HepG2 (cell line): ENCODE results near the gene DOCK4. TPM values are rescaled to one million over a fixed set of nuclear protein-coding genes. Genes with fewer than 3 reads are reported as not detected.
A peak's percentile ranks its signal among the peaks of the same experiment; 100 is the strongest.

Experiments
- ATF7-NPFF ChIP-seq: sonication (generic); formaldehyde crosslinking; IDR thresholded peaks from 2 replicates; pipeline ENCODE4 v1.8.1; 2023; ENCODE audit warnings: mild to moderate bottlenecking, low read depth, missing genetic modification reagents, moderate library complexity
- ATRX ChIP-seq: sonication (generic); formaldehyde crosslinking; IDR thresholded peaks from 2 replicates; pipeline ENCODE4 v1.4.0; 2020; ENCODE audit warnings: missing genetic modification reagents, borderline replicate concordance
- BRCA1 ChIP-seq: sonication (generic); formaldehyde crosslinking; IDR thresholded peaks from 2 replicates; pipeline ENCODE4 v1.4.0; 2020; ENCODE audit warnings: missing genetic modification reagents
- ELF3 ChIP-seq: IDR thresholded peaks from 2 replicates; pipeline ENCODE4 v1.6.1; 2016; ENCODE audit warnings: missing genetic modification reagents, missing compliant biosample characterization
- ETV5 ChIP-seq: IDR thresholded peaks from 2 replicates; pipeline ENCODE4 v1.6.1; 2018; ENCODE audit warnings: missing biosample characterization, missing genetic modification reagents, inconsistent platforms, borderline replicate concordance
- HNRNPK ChIP-seq: fragments of 200-400 bp; formaldehyde crosslinking; IDR thresholded peaks from 2 replicates; pipeline ENCODE4 v1.6.1; 2018; ENCODE audit warnings: low read length, low read depth, moderate library complexity, mild to moderate bottlenecking; ENCODE audit not compliant: poor library complexity, severe bottlenecking
- HNRNPUL1 ChIP-seq: fragments of 200-400 bp; formaldehyde crosslinking; IDR thresholded peaks from 2 replicates; pipeline ENCODE4 v1.6.1; 2017; ENCODE audit warnings: low read depth, mild to moderate bottlenecking, low read length, moderate library complexity
- HOMEZ ChIP-seq: IDR thresholded peaks from 2 replicates; pipeline ENCODE4 v1.6.1; 2016; ENCODE audit warnings: low read depth
- KLF11 ChIP-seq: IDR thresholded peaks from 2 replicates; pipeline ENCODE4 v1.6.1; 2016; ENCODE audit warnings: missing compliant biosample characterization
- MIXL1 ChIP-seq: IDR thresholded peaks from 2 replicates; pipeline ENCODE4 v1.6.1; 2016
- NFIB ChIP-seq: sonication (generic); formaldehyde crosslinking; IDR thresholded peaks from 2 replicates; pipeline ENCODE4 v1.9.0; 2021; ENCODE audit warnings: missing genetic modification reagents, mild to moderate bottlenecking, borderline replicate concordance
- PITX1 ChIP-seq: sonication (generic); formaldehyde crosslinking; IDR thresholded peaks from 2 replicates; pipeline ENCODE4 v1.5.1; 2020; ENCODE audit warnings: mild to moderate bottlenecking, missing genetic modification reagents
- POLR2A ChIP-seq, 2 experiments: IDR thresholded peaks; 2 replicates each; pipeline ENCODE4 v1.6.1; 2011; ENCODE audit warnings: low read depth in 2 of 2, low read length in 2 of 2, mild to moderate bottlenecking in 1 of 2, moderate library complexity in 1 of 2; ENCODE audit not compliant: insufficient read depth in 1 of 2
- POLR2G ChIP-seq: fragments of 200-400 bp; formaldehyde crosslinking; IDR thresholded peaks from 2 replicates; pipeline ENCODE4 v1.6.1; 2018; ENCODE audit warnings: mild to moderate bottlenecking, low read depth, low read length, moderate library complexity
- RCOR2 ChIP-seq: IDR thresholded peaks from 2 replicates; pipeline ENCODE4 v1.6.1; 2016; ENCODE audit warnings: missing biosample characterization, missing genetic modification reagents
- RFXANK ChIP-seq: IDR thresholded peaks from 2 replicates; pipeline ENCODE4 v1.6.1; 2016
- TAF1 ChIP-seq: sonication (generic); formaldehyde crosslinking; IDR thresholded peaks from 2 replicates; pipeline ENCODE4 v1.4.0; 2020; ENCODE audit warnings: missing genetic modification reagents
- ZBTB2 ChIP-seq: sonication (generic); formaldehyde crosslinking; IDR thresholded peaks from 2 replicates; pipeline ENCODE4 v1.8.0; 2022; ENCODE audit warnings: low read depth, missing genetic modification reagents
- ZC3H13 ChIP-seq: sonication (generic); formaldehyde crosslinking; IDR thresholded peaks from 2 replicates; pipeline ENCODE4 v1.8.1; 2023; ENCODE audit warnings: mild to moderate bottlenecking, missing genetic modification reagents, moderate library complexity
- ZKSCAN1 ChIP-seq: fragments of 150-350 bp; IDR thresholded peaks from 2 replicates; pipeline ENCODE4 v1.6.1; 2014; ENCODE audit warnings: low read length
- ZMYM3 ChIP-seq: sonication (generic); formaldehyde crosslinking; IDR thresholded peaks from 2 replicates; pipeline ENCODE4 v1.5.1; 2020; ENCODE audit warnings: mild to moderate bottlenecking, missing genetic modification reagents
- ZNF12 ChIP-seq: sonication (generic); formaldehyde crosslinking; IDR thresholded peaks from 2 replicates; pipeline ENCODE4 v1.5.0; 2020; ENCODE audit warnings: missing genetic modification reagents
- ZNF234 ChIP-seq: sonication (generic); formaldehyde crosslinking; conservative IDR thresholded peaks from 2 replicates; pipeline ENCODE4 v1.5.1; 2020; ENCODE audit warnings: mild to moderate bottlenecking, missing genetic modification reagents
- ZNF335 ChIP-seq: sonication (generic); formaldehyde crosslinking; IDR thresholded peaks from 2 replicates; pipeline ENCODE4 v1.4.0; 2020; ENCODE audit warnings: missing genetic modification reagents
- ZNF430 ChIP-seq: sonication (generic); formaldehyde crosslinking; IDR thresholded peaks from 2 replicates; pipeline ENCODE4 v1.9.0; 2021; ENCODE audit warnings: mild to moderate bottlenecking, missing genetic modification reagents
- ZNF503 ChIP-seq: sonication (generic); formaldehyde crosslinking; IDR thresholded peaks from 2 replicates; pipeline ENCODE4 v1.4.0; 2020; ENCODE audit warnings: missing genetic modification reagents
- ZNF530 ChIP-seq: sonication (generic); formaldehyde crosslinking; IDR thresholded peaks from 2 replicates; pipeline ENCODE4 v1.5.0; 2020; ENCODE audit warnings: low read depth, mild to moderate bottlenecking, missing genetic modification reagents
- ZNF619 ChIP-seq: sonication (generic); formaldehyde crosslinking; IDR thresholded peaks from 2 replicates; pipeline ENCODE4 v1.4.0; 2020; ENCODE audit warnings: mild to moderate bottlenecking, missing genetic modification reagents
- ZNF660 ChIP-seq: sonication (generic); formaldehyde crosslinking; IDR thresholded peaks from 2 replicates; pipeline ENCODE4 v1.5.1; 2020; ENCODE audit warnings: mild to moderate bottlenecking, low read depth, missing genetic modification reagents, borderline replicate concordance
- ZNF841 ChIP-seq: sonication (generic); formaldehyde crosslinking; IDR thresholded peaks from 2 replicates; pipeline ENCODE4 v1.8.1; 2023; ENCODE audit warnings: missing genetic modification reagents, borderline replicate concordance
- polyA plus RNA-seq, 8 experiments: library from polyadenylated mRNA; depleted of rRNA in 3 of 8; stranded (reverse) in 7 of 8; unstranded in 1 of 8; fragments of >200 nt; fragmentation: Illumina TruSeq in 4 of 8; extraction: Trizol in 4 of 8; gene quantifications; 2 replicates each; pipeline versions ENCODE4 v1.2.1 to v1.2.3, GENCODE V29; 2011 to 2016; ENCODE audit warnings: low read depth in 4 of 8, missing spikeins in 1 of 8, mixed read lengths in 1 of 8; ENCODE audit not compliant: insufficient read depth in 1 of 8
- total RNA-seq, 5 experiments: library from RNA; depleted of rRNA; stranded (reverse); fragments of >200 nt; fragmentation: Illumina TruSeq; extraction: Trizol; gene quantifications; 2 replicates each; pipeline ENCODE4 v1.2.3, GENCODE V29; 2016; ENCODE audit warnings: low read depth in 1 of 5

The DOCK4 gene
- total and polyA plus RNA-seq, 2 of the 13 experiments (the other 11 are each of a cell fraction or from before 2014, with no cell fraction given) = 13.5 to 17.4 TPM

GRCh38 chr7:112086496-112087254, 119.5 kb downstream of the DOCK4 start (continued):
- TF ChIP-seq HOMEZ (CRISPR knock-in tag) (peak; percentile 97), BRCA1 (CRISPR knock-in tag) (no peak), TAF1 (no peak), NFIB (CRISPR knock-in tag) (no peak), PITX1 (no peak), HNRNPK (no peak), KLF11 (CRISPR knock-in tag) (no peak), POLR2A (IDR thresholded peaks at IDR 0.05; ENCODE audit: insufficient read depth in 1 of 2, low read depth in 2 of 2, low read length in 2 of 2) (no peak), ZKSCAN1 (no peak), HNRNPUL1 (no peak), POLR2G (no peak), ZNF430 (CRISPR knock-in tag) (0 out of 2 replicates have a peak, but pooled peaks have one; percentile 43), ELF3 (peak; percentile 68), RFXANK (CRISPR knock-in tag) (no peak), ZNF234 (no peak), ZNF530 (no peak), ZNF503 (CRISPR knock-in tag) (no peak), ZMYM3 (CRISPR knock-in tag) (peak; percentile 38; the same call in 1 of the 2 replicates), ZNF660 (no peak), ZNF12 (peak; percentile 80; the same call in 1 of the 2 replicates), ATRX (CRISPR knock-in tag) (no peak), MIXL1 (CRISPR knock-in tag) (peak; percentile 84), ETV5 (CRISPR knock-in tag) (peak; percentile 65; the same call in 1 of the 2 replicates), ZNF619 (CRISPR knock-in tag) (no peak), ATF7-NPFF (CRISPR knock-in tag) (no peak), ZNF335 (CRISPR knock-in tag) (no peak), RCOR2 (CRISPR knock-in tag) (peak; percentile 56; the same call in 1 of the 2 replicates), ZBTB2 (CRISPR knock-in tag) (no peak), ZC3H13 (no peak), ZNF841 (CRISPR knock-in tag) (no peak)
